ENCODE measurements around the gene DOK7. TPM values are rescaled to one million over a fixed set of nuclear protein-coding genes. Genes with fewer than 3 reads are reported as not detected.

Gene DOK7
- total and polyA plus RNA-seq, 2 donors (not counting 3 experiments of a cell fraction or from before 2014, with no cell fraction given) = not detected

- no peak for TF ChIP-seq MYC (IDR thresholded peaks at IDR 0.05; ENCODE audit: low read depth, low read length)
- TF ChIP-seq GATA2 (IDR thresholded peaks at IDR 0.05; ENCODE audit: insufficient read depth, insufficient read length, low read depth, low read length) = no peak
- TF ChIP-seq, protein P1, sequence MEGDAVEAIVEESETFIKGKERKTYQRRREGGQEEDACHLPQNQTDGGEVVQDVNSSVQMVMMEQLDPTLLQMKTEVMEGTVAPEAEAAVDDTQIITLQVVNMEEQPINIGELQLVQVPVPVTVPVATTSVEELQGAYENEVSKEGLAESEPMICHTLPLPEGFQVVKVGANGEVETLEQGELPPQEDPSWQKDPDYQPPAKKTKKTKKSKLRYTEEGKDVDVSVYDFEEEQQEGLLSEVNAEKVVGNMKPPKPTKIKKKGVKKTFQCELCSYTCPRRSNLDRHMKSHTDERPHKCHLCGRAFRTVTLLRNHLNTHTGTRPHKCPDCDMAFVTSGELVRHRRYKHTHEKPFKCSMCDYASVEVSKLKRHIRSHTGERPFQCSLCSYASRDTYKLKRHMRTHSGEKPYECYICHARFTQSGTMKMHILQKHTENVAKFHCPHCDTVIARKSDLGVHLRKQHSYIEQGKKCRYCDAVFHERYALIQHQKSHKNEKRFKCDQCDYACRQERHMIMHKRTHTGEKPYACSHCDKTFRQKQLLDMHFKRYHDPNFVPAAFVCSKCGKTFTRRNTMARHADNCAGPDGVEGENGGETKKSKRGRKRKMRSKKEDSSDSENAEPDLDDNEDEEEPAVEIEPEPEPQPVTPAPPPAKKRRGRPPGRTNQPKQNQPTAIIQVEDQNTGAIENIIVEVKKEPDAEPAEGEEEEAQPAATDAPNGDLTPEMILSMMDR (IDR thresholded peaks at IDR 0.05; ENCODE audit: extremely low read depth in 1 of 2, insufficient read depth in 1 of 2, low read depth in 1 of 2, low read length in 2 of 2) = no peak
- TF ChIP-seq FOS (IDR thresholded peaks at IDR 0.05; ENCODE audit: borderline replicate concordance, insufficient read depth, low read length) = no peak
- TF ChIP-seq POLR2AphosphoS5 (IDR thresholded peaks at IDR 0.05; ENCODE audit: insufficient read depth, low read depth, low read length) = no peak
- no peak for TF ChIP-seq JUN (IDR thresholded peaks at IDR 0.05; ENCODE audit: borderline replicate concordance, insufficient read depth, insufficient read length, low read depth)
- no peak for TF ChIP-seq POLR2A (IDR thresholded peaks at IDR 0.05; ENCODE audit: low read depth, low read length)
- no peak for TF ChIP-seq EZH2 (IDR thresholded peaks at IDR 0.05; ENCODE audit: borderline replicate concordance, low read depth, low read length, severe bottlenecking)
- no peak for TF ChIP-seq MAX (IDR thresholded peaks at IDR 0.05; ENCODE audit: insufficient read depth, insufficient read length)
- FAIRE-seq (no peak), DNase-seq (ENCODE audit: low read depth, low spot score) (no peak)
- Histone ChIP-seq H3K4me1 (ENCODE audit: control insufficient read depth, extremely low read depth, insufficient read depth, low read length) (peaks cover 11% of the 10 kb centered on the region), H3K36me3 (ENCODE audit: control insufficient read depth in 2 of 2, extremely low read depth in 1 of 2, insufficient read depth in 2 of 2, low read length in 2 of 2) (peaks cover 0 to 9% of the 10 kb centered on the region in 2 experiments), H3K27ac (ENCODE audit: insufficient read depth, low read depth, low read length) (no peak overlapping the region), H3K9ac (replicated peaks; ENCODE audit: extremely low read depth, insufficient read depth, low read length) (peak overlapping the region; percentile 67), H3K79me2 (ENCODE audit: control insufficient read depth, insufficient read depth, low read length) (peaks cover 46% of the 10 kb centered on the region), H3K9me3 (replicated peaks; ENCODE audit: control insufficient read depth, insufficient read depth, low read length) (no peaks in the 10 kb centered on the region), H3K27me3 (ENCODE audit: control insufficient read depth in 2 of 2, insufficient read depth in 2 of 2, low read length in 2 of 2) (peaks cover 0 to 4% of the 10 kb centered on the region in 2 experiments), H3K4me2 (ENCODE audit: insufficient read depth, low read length) (peak overlapping the region; percentile 75), H2AFZ (ENCODE audit: low read depth, low read length) (no peak overlapping the region), H3K4me3 (replicated peaks in 1 of 3; ENCODE audit: insufficient read depth in 1 of 3, low read depth in 1 of 3, low read length in 3 of 3) (peak overlapping the region; percentile 57 to 79 (median 73)), H3K9me1 (replicated peaks; ENCODE audit: control insufficient read depth, extremely low read depth, insufficient read depth, low read length) (no peaks in the 10 kb centered on the region), H4K20me1 (replicated peaks; ENCODE audit: control insufficient read depth, extremely low read depth, insufficient read depth, low read length) (peaks cover 2% of the 10 kb centered on the region)
- TSS peak; percentile 48 for BruUV-seq (replicated peaks)
- ChIA-PET CTCF (no interaction called here), POLR2A (no interaction called here)
- dilution Hi-C loops (cut with MboI; ENCODE audit: extremely low pct_ligation_motif_present, low sequenced_read_pairs) = no loop called here
- intact Hi-C loops (cut with micrococcal nuclease) = loop anchor here (1.0 to 5.0 kb wide), 2 partner anchors 331 to 424 kb away; no protein-coding TSS in a partner anchor
Observed at GRCh38 chr4:3531318-3531878, 68.3 kb downstream of the DOK7 start.

Data from endothelial cell of umbilical vein (primary cell).